ENCODE results near the gene TNN.
"Not testable (repeated sequence)": the region's sequence is repeated elsewhere in the genome, so short reads cannot be mapped to it uniquely, and the experiment has no call there.

TNN gene, protein sequence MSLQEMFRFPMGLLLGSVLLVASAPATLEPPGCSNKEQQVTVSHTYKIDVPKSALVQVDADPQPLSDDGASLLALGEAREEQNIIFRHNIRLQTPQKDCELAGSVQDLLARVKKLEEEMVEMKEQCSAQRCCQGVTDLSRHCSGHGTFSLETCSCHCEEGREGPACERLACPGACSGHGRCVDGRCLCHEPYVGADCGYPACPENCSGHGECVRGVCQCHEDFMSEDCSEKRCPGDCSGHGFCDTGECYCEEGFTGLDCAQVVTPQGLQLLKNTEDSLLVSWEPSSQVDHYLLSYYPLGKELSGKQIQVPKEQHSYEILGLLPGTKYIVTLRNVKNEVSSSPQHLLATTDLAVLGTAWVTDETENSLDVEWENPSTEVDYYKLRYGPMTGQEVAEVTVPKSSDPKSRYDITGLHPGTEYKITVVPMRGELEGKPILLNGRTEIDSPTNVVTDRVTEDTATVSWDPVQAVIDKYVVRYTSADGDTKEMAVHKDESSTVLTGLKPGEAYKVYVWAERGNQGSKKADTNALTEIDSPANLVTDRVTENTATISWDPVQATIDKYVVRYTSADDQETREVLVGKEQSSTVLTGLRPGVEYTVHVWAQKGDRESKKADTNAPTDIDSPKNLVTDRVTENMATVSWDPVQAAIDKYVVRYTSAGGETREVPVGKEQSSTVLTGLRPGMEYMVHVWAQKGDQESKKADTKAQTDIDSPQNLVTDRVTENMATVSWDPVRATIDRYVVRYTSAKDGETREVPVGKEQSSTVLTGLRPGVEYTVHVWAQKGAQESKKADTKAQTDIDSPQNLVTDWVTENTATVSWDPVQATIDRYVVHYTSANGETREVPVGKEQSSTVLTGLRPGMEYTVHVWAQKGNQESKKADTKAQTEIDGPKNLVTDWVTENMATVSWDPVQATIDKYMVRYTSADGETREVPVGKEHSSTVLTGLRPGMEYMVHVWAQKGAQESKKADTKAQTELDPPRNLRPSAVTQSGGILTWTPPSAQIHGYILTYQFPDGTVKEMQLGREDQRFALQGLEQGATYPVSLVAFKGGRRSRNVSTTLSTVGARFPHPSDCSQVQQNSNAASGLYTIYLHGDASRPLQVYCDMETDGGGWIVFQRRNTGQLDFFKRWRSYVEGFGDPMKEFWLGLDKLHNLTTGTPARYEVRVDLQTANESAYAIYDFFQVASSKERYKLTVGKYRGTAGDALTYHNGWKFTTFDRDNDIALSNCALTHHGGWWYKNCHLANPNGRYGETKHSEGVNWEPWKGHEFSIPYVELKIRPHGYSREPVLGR (N-terminal part only)

DNA sequence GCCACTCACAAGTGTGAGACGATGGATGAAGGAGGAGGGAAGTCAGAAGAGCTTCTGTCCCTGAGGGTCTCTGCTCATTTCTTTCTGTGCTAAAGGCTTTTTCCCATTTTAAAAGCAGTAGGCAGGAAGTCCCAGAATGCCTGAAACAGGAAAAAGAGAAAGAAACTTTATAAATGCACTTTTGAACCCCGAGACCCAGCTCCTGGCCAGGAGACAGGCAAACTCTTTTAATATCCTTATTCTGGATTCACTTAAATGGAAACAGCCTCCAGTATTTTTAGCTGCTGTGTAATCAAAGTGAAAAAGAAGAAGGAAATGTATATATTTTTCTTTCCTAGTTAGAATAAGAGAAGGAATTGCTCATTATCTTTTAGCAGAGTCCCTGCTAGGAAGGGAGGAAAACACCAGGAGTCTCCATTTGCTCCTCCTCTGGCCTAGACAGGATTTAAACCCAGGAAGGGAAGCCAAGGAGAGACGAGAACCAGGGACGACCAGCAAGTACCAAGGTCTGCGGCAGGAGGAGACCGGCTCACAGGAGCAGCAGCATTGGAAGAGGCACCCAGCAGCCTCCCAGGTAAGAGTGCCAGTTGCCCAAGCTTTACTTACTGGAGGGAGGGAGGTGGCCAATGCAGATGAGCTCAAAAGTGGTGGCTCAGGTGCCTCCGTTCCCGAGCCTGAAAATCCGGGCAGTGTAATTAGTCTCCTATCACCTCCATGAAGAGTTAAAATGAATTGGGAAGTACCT, at the start of gene TNN:
Gene TNN, plus strand, starts transcription at position 472 of the 745 bp plus-strand sequence. CDS start 9,586 bp downstream, outside the sequence.
- DNase-seq: no peak

DNA sequence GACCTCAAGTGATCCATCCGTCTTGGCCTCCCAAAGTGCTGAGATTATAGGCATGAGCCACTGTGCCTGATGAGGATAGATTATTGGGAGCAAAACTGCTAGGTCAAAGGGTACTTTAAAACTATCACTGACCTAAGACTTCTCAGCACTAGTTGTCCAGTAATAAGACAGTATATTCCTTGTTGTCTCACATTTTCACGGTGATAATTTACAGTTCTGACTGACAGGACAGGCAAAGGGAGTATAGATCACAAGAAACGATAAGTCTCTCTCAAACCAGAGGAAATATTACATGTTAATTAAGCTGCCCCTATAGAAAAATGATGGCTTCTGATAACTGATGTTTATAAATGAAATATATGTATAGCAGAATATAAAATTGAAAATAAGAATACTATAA, 48.1 kb upstream of the TNN start:
- DNase-seq: no peak

DNA sequence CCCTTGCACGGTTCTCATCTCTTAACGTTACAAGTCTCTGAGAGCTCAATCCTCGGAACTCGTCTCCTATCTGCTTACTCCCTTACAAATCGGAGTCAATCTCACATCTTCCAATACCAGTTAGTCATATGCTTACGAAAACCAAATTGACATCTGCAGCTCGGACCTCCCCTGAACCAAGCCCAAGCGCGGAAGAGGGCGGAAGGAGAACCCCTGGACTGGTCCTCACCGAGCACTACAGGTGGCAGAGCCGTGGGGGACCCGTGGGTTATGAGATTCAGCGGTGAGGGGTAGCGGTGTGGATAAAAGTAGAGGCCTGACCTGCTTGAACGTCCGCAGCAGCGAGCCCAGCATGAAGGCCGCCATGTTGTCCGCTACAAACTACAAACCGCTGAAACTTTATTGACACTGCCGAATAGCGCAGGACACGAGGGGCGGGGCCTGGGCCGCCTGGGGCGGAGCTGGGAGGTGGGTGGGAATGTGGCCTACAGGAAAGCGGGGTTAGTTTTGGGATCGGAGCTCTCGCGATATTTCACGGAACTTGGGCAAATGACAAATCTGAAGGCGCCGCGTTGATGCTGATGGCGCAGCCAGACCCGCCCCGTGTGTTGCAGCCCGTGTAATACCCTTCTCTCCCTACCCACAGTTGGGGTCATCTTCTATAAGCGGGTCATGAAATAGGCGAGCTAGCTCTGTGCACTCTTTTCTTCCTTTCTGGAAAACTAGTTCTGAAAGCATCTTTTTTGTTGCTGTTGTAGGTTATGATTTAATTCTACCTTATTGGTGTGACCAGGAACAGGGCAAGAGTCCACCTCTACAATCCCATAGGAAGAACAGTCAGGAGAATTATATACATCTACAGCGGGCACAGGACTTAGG, 44.4 kb upstream of the TNN start, which contains the start of gene MRPS14:
Gene MRPS14, minus strand, starts transcription at position 383 of the 879 bp plus-strand sequence. Its CDS starts 17 bp downstream, at position 366.
- DNase-seq: peak; percentile 98 to 99

DNA sequence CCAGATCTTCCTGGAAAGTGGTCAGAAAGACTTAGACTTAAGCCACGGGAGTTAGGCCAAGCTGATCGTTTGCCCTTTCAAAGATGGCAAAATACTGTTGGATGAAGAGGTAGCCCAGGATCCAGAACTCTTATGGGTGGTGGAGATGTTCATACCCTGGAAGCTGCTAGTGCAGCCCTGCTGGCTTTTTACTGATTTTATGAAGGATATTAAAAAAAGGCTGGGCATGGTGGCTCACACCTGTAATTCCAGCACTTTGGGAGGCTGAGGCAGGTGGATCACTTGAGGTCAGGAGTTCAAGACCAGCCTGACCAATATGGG, 43.8 kb upstream of the TNN start:
- DNase-seq: not testable (repeated sequence)

- DNase-seq: no peak
Measured at GRCh38 chr1:175024773-175025172, 42.9 kb upstream of the TNN start.

DNA sequence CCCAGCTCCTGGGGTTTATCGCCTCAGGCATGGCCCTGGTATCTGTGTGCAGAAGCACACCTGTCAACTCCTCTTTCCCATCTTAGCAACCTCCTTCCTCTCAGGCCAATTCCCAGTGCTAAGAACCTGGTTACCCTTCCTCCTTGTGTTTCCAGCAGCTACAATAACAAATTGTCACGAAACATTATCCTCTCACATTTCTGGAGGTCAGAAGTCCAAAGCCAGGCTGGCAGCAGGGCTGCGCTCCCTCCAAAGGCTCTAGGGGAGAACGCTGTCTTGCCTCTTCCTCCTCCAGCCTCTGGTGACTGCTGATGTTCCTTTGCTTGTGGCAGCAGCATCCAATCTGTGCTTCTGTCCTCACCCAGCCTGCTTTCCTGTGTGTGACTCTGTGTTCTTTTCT, 33.7 kb upstream of the TNN start:
- no peak for DNase-seq

DNA sequence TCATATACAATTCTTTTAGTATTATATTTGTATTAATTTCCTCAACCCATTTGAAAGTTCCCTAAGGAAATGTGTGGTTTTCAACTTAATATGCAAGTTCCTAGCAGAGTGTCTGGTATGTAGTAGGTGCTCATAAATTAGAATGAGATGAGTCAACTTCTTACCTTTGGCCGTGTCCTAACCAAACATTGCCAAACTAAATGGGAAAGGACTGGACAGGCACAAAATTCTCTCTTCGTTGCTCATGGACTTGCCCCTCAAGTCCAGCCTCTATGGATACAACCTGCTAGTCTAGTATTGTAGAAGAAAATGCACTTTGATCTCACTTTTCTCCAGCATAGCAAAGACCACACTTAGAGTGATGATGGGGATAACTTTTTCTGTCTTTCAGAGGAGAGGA, 32.9 kb upstream of the TNN start:
- no peak for DNase-seq

- no peak for DNase-seq
Measured at GRCh38 chr1:175035865-175036264, 31.8 kb upstream of the TNN start.

DNA sequence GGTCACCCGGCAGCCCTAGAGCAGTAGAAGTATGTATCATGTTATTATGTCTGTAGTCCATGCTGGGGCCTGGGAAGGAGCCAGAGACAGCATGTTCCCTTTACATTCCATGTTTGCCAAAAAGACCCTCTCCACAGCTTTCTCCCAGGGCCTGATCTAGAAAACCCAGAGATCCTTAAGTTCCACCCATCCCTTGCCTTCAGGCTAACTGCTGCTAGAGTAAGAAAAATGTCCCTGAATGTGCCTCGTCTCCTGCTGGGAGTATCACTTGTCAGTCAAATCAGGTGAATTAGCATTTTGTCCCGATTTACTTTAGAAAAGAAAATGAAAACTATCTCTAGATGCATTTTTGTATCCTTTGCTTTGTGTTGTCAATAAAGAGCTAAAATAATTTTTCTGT, 31.2 kb upstream of the TNN start:
- no peak for DNase-seq

DNA sequence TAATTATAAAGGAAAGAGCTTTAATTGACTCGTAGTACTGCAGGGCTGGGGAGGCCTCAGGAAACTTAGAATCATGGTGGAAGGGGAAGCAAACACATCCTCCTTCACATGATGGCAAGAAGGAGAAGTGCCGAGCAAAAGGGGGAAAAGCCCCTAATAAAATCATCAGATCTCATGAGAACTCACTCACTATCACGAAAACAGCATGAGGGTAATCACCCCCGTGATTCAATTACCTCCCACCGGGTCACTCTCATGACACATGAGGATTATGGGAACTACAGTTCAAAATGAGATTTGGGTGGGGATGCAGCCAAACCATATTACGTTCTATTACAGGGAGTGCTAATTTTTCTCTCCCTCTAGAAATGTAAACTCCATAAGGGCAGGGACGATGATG, 30.2 kb upstream of the TNN start:
- DNase-seq: no peak

DNA sequence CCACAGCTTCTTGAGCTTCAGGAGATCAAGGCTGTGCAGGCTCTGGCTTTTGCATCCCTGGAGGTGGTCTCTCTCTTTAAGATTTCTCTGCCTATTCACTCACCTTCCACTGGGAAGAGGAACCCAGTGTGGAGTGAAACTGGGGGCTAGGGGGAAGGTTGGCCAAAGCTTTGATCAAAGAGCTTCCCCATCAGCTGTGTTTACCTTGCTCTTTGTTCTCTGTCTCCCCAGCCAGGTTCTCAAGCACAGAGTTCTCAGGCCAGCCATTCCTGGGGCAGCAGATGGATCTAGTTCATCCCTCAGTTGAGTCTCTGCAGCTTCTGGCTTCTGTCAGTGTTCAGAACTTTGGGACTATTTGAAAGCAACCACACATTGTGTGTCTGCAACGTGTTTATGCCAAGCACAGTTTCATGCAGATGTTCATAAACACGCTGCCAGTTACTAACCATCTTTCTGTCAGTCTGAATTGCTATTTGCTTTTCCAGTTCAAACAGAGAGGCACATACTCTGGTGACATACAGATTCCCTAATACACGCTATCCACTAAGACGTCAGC, 27.2 kb upstream of the TNN start:
- DNase-seq: no peak

DNA sequence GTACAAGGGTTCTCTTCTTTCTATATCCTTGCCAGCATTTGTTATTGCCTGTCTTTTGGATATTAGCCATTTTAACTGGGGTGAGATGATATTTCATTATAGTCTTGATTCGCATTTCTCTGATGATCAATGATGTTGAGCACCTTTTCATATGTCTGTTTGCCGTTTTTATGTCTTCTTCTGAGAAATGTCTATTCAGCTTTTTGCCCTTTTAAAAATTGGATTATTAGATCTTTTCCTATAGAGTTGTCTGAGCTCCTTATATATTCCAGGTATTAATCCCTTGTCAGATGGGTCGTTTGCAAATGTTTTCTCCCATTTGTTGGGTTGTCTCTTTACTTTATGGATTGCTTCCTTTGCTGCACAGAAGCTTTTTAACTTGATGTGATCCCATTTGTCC, 25.0 kb upstream of the TNN start:
- DNase-seq: no peak

DNA sequence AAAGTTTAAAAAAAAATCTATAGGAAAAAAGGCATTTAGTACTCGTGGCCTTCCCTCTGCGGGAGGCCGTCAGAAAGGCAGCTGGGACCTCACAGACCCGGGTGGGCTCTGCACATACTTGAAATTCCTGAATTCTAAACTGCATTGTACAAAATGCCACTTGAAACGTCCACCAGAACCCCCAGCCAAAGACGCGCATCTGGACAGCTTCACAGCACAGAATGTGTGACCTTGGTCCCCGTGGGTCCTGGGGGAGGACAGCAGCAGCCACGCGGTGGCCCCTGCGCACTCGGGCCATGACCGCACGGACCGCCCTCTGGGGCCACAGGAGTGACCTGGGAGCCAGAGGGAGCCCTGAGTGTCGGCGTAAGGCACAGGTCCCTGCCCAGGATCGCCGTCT, 23.8 kb upstream of the TNN start:
- DNase-seq: no peak

DNA sequence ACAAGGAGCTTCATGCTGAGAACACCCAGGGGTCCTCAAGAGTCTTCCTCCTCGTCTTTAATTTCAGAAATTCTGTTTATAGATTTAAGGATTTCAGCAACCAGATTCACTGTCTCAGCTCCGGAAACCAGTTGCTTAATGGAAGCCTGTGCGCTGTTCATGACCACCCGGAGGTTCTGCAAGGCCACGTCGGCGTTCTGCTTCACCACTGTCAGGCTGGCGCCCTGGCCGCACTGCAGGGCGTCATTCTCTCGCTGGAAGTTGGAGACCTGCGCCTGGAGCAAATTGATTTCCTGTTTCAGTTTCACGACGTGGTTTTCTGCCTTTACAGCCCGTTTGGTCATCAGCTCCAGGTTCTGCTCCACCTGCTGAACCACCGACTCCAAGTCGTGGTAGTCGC, 23.0 kb upstream of the TNN start:
- DNase-seq: not testable (repeated sequence)

DNA sequence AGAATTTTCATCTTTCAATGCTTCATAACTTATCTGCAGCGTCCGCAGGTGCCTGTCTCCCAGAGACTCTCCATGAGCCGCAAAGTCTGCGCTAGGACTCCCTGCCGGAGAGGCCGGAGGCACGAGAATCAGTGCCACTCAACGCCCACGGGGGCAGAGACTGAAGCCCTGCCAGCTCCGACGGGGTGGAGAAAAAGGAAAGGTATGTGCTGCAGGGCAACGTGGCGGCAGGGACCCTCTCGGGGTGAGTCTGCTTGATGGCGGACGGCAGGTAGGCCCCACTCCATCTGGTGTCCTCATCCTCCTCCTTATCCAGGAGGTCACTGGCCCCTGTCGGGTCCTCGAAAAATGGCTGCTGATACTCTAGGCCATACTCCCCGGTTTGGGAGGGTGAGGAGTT, 22.5 kb upstream of the TNN start:
- DNase-seq: no peak

GRCh38 chr1:175045519-175045918, 22.1 kb upstream of the TNN start:
- DNase-seq: no peak

- no peak for DNase-seq
Measured at GRCh38 chr1:175050992-175051391, 16.6 kb upstream of the TNN start.

- no peak for DNase-seq
Measured at GRCh38 chr1:175054736-175055135, 12.9 kb upstream of the TNN start.

GRCh38 chr1:175062339-175062738, 5.3 kb upstream of the TNN start:
- DNase-seq: no peak

GRCh38 chr1:175062858-175063257, 4.8 kb upstream of the TNN start:
- no peak for DNase-seq

- no peak for DNase-seq
Measured at GRCh38 chr1:175070818-175071217, 3.2 kb downstream of the TNN start.
